ENCODE results near the gene USP31.

The USP31 gene

GRCh38 chr16:23026784-23027362 is 122.4 kb downstream of the USP31 start:
- no peak for TF ChIP-seq RARB (CRISPR knock-in tag; IDR thresholded peaks at IDR 0.05)
- 0 out of 2 replicates have a peak, but pooled peaks have one; percentile 24 for TF ChIP-seq ZNF8 (CRISPR knock-in tag; IDR thresholded peaks at IDR 0.05)
- peak; percentile 76 for ATAC-seq

- ATAC-seq = peak; percentile 81
Observed at GRCh38 chr16:23025692-23026307, 123.5 kb downstream of the USP31 start.

More at GRCh38 chr16:23025692-23026307, 123.5 kb downstream of the USP31 start:
- TF ChIP-seq ESRRG (CRISPR knock-in tag; IDR thresholded peaks at IDR 0.05) (no peak), OSR1 (CRISPR knock-in tag; IDR thresholded peaks at IDR 0.05) (no peak), PATZ1 (CRISPR knock-in tag; IDR thresholded peaks at IDR 0.05; ENCODE audit: borderline replicate concordance) (no peak), CSDC2 (CRISPR knock-in tag; IDR thresholded peaks at IDR 0.05) (no peak), ZFP3 (CRISPR knock-in tag; IDR thresholded peaks at IDR 0.05) (no peak), TOX (CRISPR knock-in tag; IDR thresholded peaks at IDR 0.05; ENCODE audit: borderline replicate concordance) (no peak), ZNF565 (CRISPR knock-in tag; conservative IDR thresholded peaks at IDR 0.05; ENCODE audit: low read depth) (no peak), ISL1 (CRISPR knock-in tag; IDR thresholded peaks at IDR 0.05) (peak; percentile 55), ARNTL (CRISPR knock-in tag; IDR thresholded peaks at IDR 0.05; ENCODE audit: borderline replicate concordance, low read depth) (no peak), ZNF70 (CRISPR knock-in tag; IDR thresholded peaks at IDR 0.05) (no peak), GLIS3 (CRISPR knock-in tag; IDR thresholded peaks at IDR 0.05) (peak; percentile 39; the same call in 1 of the 2 replicates), TCF4 (CRISPR knock-in tag; IDR thresholded peaks at IDR 0.05; ENCODE audit: borderline replicate concordance) (peak; percentile 93), ZC3H10 (CRISPR knock-in tag; IDR thresholded peaks at IDR 0.05) (peak; percentile 50; the same call in 1 of the 2 replicates), RARB (CRISPR knock-in tag; IDR thresholded peaks at IDR 0.05) (no peak), PPARA (CRISPR knock-in tag; IDR thresholded peaks at IDR 0.05; ENCODE audit: borderline replicate concordance) (no peak), BACH2 (CRISPR knock-in tag; IDR thresholded peaks at IDR 0.05; ENCODE audit: borderline replicate concordance) (no peak), ZNF8 (CRISPR knock-in tag; IDR thresholded peaks at IDR 0.05) (no peak), SNAI2 (CRISPR knock-in tag; IDR thresholded peaks at IDR 0.05) (no peak), CSRNP3 (CRISPR knock-in tag; IDR thresholded peaks at IDR 0.05) (peak; percentile 92; the same call in 1 of the 2 replicates), ZFP30 (CRISPR knock-in tag; IDR thresholded peaks at IDR 0.05) (no peak)
- TF ChIP-seq, protein P1, sequence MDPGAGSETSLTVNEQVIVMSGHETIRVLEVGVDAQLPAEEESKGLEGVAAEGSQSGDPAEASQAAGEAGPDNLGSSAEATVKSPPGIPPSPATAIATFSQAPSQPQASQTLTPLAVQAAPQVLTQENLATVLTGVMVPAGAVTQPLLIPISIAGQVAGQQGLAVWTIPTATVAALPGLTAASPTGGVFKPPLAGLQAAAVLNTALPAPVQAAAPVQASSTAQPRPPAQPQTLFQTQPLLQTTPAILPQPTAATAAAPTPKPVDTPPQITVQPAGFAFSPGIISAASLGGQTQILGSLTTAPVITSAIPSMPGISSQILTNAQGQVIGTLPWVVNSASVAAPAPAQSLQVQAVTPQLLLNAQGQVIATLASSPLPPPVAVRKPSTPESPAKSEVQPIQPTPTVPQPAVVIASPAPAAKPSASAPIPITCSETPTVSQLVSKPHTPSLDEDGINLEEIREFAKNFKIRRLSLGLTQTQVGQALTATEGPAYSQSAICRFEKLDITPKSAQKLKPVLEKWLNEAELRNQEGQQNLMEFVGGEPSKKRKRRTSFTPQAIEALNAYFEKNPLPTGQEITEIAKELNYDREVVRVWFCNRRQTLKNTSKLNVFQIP (CRISPR knock-in tag; IDR thresholded peaks at IDR 0.05; ENCODE audit: borderline replicate concordance, low read depth) = no peak
- TF ChIP-seq, protein P2, sequence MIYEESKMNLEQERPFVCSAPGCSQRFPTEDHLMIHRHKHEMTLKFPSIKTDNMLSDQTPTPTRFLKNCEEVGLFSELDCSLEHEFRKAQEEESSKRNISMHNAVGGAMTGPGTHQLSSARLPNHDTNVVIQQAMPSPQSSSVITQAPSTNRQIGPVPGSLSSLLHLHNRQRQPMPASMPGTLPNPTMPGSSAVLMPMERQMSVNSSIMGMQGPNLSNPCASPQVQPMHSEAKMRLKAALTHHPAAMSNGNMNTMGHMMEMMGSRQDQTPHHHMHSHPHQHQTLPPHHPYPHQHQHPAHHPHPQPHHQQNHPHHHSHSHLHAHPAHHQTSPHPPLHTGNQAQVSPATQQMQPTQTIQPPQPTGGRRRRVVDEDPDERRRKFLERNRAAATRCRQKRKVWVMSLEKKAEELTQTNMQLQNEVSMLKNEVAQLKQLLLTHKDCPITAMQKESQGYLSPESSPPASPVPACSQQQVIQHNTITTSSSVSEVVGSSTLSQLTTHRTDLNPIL (CRISPR knock-in tag; IDR thresholded peaks at IDR 0.05; ENCODE audit: low read depth) = peak; percentile 16; the same call in 1 of the 2 replicates
- TF ChIP-seq, protein P3, sequence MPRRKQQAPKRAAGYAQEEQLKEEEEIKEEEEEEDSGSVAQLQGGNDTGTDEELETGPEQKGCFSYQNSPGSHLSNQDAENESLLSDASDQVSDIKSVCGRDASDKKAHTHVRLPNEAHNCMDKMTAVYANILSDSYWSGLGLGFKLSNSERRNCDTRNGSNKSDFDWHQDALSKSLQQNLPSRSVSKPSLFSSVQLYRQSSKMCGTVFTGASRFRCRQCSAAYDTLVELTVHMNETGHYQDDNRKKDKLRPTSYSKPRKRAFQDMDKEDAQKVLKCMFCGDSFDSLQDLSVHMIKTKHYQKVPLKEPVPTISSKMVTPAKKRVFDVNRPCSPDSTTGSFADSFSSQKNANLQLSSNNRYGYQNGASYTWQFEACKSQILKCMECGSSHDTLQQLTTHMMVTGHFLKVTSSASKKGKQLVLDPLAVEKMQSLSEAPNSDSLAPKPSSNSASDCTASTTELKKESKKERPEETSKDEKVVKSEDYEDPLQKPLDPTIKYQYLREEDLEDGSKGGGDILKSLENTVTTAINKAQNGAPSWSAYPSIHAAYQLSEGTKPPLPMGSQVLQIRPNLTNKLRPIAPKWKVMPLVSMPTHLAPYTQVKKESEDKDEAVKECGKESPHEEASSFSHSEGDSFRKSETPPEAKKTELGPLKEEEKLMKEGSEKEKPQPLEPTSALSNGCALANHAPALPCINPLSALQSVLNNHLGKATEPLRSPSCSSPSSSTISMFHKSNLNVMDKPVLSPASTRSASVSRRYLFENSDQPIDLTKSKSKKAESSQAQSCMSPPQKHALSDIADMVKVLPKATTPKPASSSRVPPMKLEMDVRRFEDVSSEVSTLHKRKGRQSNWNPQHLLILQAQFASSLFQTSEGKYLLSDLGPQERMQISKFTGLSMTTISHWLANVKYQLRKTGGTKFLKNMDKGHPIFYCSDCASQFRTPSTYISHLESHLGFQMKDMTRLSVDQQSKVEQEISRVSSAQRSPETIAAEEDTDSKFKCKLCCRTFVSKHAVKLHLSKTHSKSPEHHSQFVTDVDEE (CRISPR knock-in tag; IDR thresholded peaks at IDR 0.05) = peak; percentile 94

All from SK-N-SH treated with all-trans-retinoic acid at 6 μM for 48 hours (cell line).